Measurements from ENCODE around the gene ZNF460. TPM values are rescaled to one million over a fixed set of nuclear protein-coding genes. Genes with fewer than 3 reads are reported as not detected.

Gene ZNF460
- total RNA-seq, result 63.7 and 77.4 TPM in 2 replicates
- polyA plus RNA-seq, result 5.9 and 6.2 TPM in 2 replicates

DNA sequence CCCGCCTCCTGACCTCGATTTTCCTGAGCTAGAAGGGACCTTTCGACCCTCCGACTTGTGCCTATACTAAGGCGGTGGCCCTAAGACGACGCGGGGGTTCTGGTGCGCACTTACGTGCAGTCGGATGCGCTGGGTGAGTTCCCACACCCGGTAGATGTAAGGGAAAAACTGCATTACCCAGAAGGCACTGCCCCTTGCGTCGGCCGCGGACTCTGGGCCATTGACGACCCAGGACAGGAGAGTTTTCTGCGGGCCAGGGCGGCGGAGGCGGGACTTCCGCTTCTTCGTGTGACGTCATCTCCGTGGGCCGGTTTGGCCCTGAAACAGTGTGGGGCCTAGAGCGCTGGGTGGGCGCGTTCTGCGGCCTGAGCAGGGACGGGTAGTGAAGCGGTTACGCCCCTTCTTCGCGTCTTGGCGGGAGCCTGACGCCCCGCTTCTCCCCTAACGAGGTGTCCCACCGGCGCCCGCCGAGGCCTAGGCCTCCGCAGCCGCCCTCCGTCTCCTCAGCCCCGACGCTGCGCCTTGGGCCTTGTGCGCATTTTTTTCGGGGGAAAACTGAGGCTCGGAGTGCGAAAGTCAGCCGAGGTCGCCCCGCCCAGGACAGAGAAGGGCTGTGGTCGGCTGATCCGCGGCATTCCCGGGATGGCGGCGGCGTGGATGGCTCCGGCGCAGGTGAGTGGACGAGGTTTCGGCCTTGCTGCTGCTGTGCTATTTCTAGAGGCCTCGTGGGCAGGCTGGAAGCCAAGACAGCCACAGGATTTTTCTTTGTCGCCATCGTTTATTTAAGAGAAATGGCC lies at the start of gene ZNF460:
ZNF460 (plus strand) TSS at position 321 of the 797 bp plus-strand sequence; CDS start at position 643, 322 bp downstream.
- peak within 1 kb of the TSS; percentile 79 for H2AFZ ChIP-seq
- peak within 1 kb of the TSS; percentile 99 for H3K27ac ChIP-seq
- H3K4me1 ChIP-seq (ENCODE audit: insufficient read depth), result peaks cover 33% of the 10 kb centered on the region
- peak within 1 kb of the TSS; percentile 94 for H3K4me2 ChIP-seq
- no peaks in the 10 kb centered on the region for H3K9me2 ChIP-seq (replicated peaks; ENCODE audit: insufficient read depth)
- peaks cover 61% of the 10 kb centered on the region for H3K79me2 ChIP-seq
- WGBS (ENCODE audit: low lambda C conversion rate, missing lambda C conversion rate), result under 1% methylated on average over 64 of the region's 71 CpGs
- H3K36me3 ChIP-seq (replicated peaks; ENCODE audit: insufficient read depth, low read depth), result peaks cover 5% of the 10 kb centered on the region
- DNase-seq (ENCODE audit: low spot score), result peak; percentile 99
- H3K27me3 ChIP-seq, result no peaks in the 10 kb centered on the region
- H3K4me3 ChIP-seq, result peak within 1 kb of the TSS; percentile 76
- TF ChIP-seq EZH2phosphoT487 (IDR thresholded peaks at IDR 0.05; ENCODE audit: low read depth, severe bottlenecking, unreplicated experiment), result no peak
- TF ChIP-seq, protein P1, sequence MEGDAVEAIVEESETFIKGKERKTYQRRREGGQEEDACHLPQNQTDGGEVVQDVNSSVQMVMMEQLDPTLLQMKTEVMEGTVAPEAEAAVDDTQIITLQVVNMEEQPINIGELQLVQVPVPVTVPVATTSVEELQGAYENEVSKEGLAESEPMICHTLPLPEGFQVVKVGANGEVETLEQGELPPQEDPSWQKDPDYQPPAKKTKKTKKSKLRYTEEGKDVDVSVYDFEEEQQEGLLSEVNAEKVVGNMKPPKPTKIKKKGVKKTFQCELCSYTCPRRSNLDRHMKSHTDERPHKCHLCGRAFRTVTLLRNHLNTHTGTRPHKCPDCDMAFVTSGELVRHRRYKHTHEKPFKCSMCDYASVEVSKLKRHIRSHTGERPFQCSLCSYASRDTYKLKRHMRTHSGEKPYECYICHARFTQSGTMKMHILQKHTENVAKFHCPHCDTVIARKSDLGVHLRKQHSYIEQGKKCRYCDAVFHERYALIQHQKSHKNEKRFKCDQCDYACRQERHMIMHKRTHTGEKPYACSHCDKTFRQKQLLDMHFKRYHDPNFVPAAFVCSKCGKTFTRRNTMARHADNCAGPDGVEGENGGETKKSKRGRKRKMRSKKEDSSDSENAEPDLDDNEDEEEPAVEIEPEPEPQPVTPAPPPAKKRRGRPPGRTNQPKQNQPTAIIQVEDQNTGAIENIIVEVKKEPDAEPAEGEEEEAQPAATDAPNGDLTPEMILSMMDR (IDR thresholded peaks at IDR 0.05; ENCODE audit: poor library complexity), result no peak
- TF ChIP-seq EZH2 (IDR thresholded peaks at IDR 0.05; ENCODE audit: borderline replicate concordance), result no peak
- H3K9me3 ChIP-seq (ENCODE audit: low read depth), result no peaks in the 10 kb centered on the region
- H4K20me1 ChIP-seq (ENCODE audit: insufficient read depth, poor library complexity, severe bottlenecking), result peaks cover 30% of the 10 kb centered on the region

- Histone ChIP-seq H3K9me2 (replicated peaks; ENCODE audit: insufficient read depth) (no peaks in the 10 kb centered on the region), H3K27ac (no peak overlapping the region), H3K4me3 (no peak overlapping the region), H4K20me1 (ENCODE audit: insufficient read depth, poor library complexity, severe bottlenecking) (no peaks in the 10 kb centered on the region), H3K9me3 (ENCODE audit: low read depth) (no peaks in the 10 kb centered on the region), H3K27me3 (no peaks in the 10 kb centered on the region), H3K36me3 (replicated peaks; ENCODE audit: insufficient read depth, low read depth) (no peaks in the 10 kb centered on the region), H2AFZ (no peak overlapping the region), H3K4me2 (no peak overlapping the region), H3K79me2 (no peaks in the 10 kb centered on the region), H3K4me1 (ENCODE audit: insufficient read depth) (no peaks in the 10 kb centered on the region)
- TF ChIP-seq, protein P1 (IDR thresholded peaks at IDR 0.05; ENCODE audit: poor library complexity), result no peak
- TF ChIP-seq EZH2phosphoT487 (IDR thresholded peaks at IDR 0.05; ENCODE audit: low read depth, severe bottlenecking, unreplicated experiment) (no peak), EZH2 (IDR thresholded peaks at IDR 0.05; ENCODE audit: borderline replicate concordance) (no peak)
- 63% methylated on average over 8 of the region's 9 CpGs for WGBS (ENCODE audit: low lambda C conversion rate, missing lambda C conversion rate)
- DNase-seq (ENCODE audit: low spot score), result no peak
Measured at GRCh38 chr19:57231686-57232085, 48.6 kb upstream of the ZNF460 start.

DNA sequence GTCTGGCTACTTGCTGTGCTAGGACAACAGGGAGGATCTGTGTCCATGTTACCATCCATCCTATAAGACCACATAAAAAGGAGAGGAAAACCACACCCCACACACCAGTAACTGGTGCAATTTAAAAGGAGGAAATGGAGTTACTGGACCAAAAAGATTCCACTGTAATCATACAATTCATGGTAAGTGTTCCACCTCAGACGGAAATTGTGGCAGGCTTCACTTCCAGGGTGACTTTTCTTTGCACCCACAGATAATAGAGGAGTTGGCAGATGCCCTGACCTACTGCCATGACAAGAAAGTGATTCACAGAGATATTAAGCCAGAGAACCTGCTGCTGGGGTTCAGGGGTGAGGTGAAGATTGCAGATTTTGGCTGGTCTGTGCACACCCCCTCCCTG lies 47.1 kb upstream of the ZNF460 start:
- whole genome bisulfite sequencing (ENCODE audit: low lambda C conversion rate, missing lambda C conversion rate), result 90% methylated on average over 1 of the region's 1 CpG
- H3K4me2 ChIP-seq, result no peak overlapping the region
- no peak overlapping the region for H2AFZ ChIP-seq
- H3K27me3 ChIP-seq, result no peaks in the 10 kb centered on the region
- no peak for DNase-seq (ENCODE audit: low spot score)
- H3K4me3 ChIP-seq, result no peak overlapping the region
- H4K20me1 ChIP-seq (ENCODE audit: insufficient read depth, poor library complexity, severe bottlenecking), result no peaks in the 10 kb centered on the region
- no peaks in the 10 kb centered on the region for H3K4me1 ChIP-seq (ENCODE audit: insufficient read depth)
- no peaks in the 10 kb centered on the region for H3K36me3 ChIP-seq (replicated peaks; ENCODE audit: insufficient read depth, low read depth)
- H3K9me2 ChIP-seq (replicated peaks; ENCODE audit: insufficient read depth), result no peaks in the 10 kb centered on the region
- no peaks in the 10 kb centered on the region for H3K79me2 ChIP-seq
- no peak overlapping the region for H3K27ac ChIP-seq
- TF ChIP-seq, protein P1 (IDR thresholded peaks at IDR 0.05; ENCODE audit: poor library complexity), result no peak
- TF ChIP-seq EZH2phosphoT487 (IDR thresholded peaks at IDR 0.05; ENCODE audit: low read depth, severe bottlenecking, unreplicated experiment) (no peak), EZH2 (IDR thresholded peaks at IDR 0.05; ENCODE audit: borderline replicate concordance) (no peak)
- no peaks in the 10 kb centered on the region for H3K9me3 ChIP-seq (ENCODE audit: low read depth)

All from hepatocyte (in vitro differentiated cells).